Measurements from ENCODE around the gene ADAMTS14.

The ADAMTS14 gene

GRCh38 chr10:70676511-70676910 lies 4.2 kb downstream of the ADAMTS14 start:
- FAIRE-seq (no peak), DNase-seq (ENCODE audit: insufficient read length, low spot score) (no peak)
- no peak for TF ChIP-seq CTCF (IDR thresholded peaks at IDR 0.05; ENCODE audit: insufficient read depth, missing control alignments)

GRCh38 chr10:70677016-70677415 lies 4.7 kb downstream of the ADAMTS14 start:
- FAIRE-seq, result no peak
- TF ChIP-seq CTCF (IDR thresholded peaks at IDR 0.05; ENCODE audit: insufficient read depth, missing control alignments), result no peak
- no peak for DNase-seq (ENCODE audit: insufficient read length, low spot score)

- DNase-seq (ENCODE audit: insufficient read length, low spot score) (no peak), FAIRE-seq (no peak)
- no peak for TF ChIP-seq CTCF (IDR thresholded peaks at IDR 0.05; ENCODE audit: insufficient read depth, missing control alignments)
Measured at GRCh38 chr10:70677620-70678249, 5.4 kb downstream of the ADAMTS14 start.

- TF ChIP-seq CTCF (IDR thresholded peaks at IDR 0.05; ENCODE audit: insufficient read depth, missing control alignments), result no peak
- FAIRE-seq (no peak), DNase-seq (ENCODE audit: insufficient read length, low spot score) (no peak)
Measured at GRCh38 chr10:70678250-70678635, 5.9 kb downstream of the ADAMTS14 start.

GRCh38 chr10:70678757-70679489 lies 6.6 kb downstream of the ADAMTS14 start:
- FAIRE-seq, result no peak
- TF ChIP-seq CTCF (IDR thresholded peaks at IDR 0.05; ENCODE audit: insufficient read depth, missing control alignments), result no peak
- DNase-seq (ENCODE audit: insufficient read length, low spot score), result no peak

GRCh38 chr10:70679498-70679897 lies 7.2 kb downstream of the ADAMTS14 start:
- no peak for FAIRE-seq
- no peak for TF ChIP-seq CTCF (IDR thresholded peaks at IDR 0.05; ENCODE audit: insufficient read depth, missing control alignments)
- DNase-seq (ENCODE audit: insufficient read length, low spot score), result no peak
